Endothelial cell of umbilical vein (primary cell): ENCODE results near the gene CELSR1. TPM values are rescaled to one million over a fixed set of nuclear protein-coding genes. Genes with fewer than 3 reads are reported as not detected.

ENCODE experiments used
- BruUV-seq: library from RNA; stranded (reverse); fragments of 400-500 nt; replicated peaks from 2 replicates; lab custom pipeline; 2021; lab: Mats Ljungman, UMichigan
- CTCF ChIA-PET: fragments of 300-600, 350-600 bp; sonication (Branson Sonifier 250); formaldehyde crosslinking; loops from one replicate; lab custom pipeline; 2021; ENCODE audit warnings: antibody characterized with exemption, inconsistent platforms; lab: Charles Lee
- POLR2A ChIA-PET: fragments of 300-600, 350-600 bp; sonication (Branson Sonifier 250); formaldehyde crosslinking; loops from one replicate; lab custom pipeline; 2021; ENCODE audit warnings: antibody characterized with exemption, inconsistent platforms; lab: Charles Lee
- DNase-seq: peaks from one replicate; pipeline ENCODE4 v3.0.0-alpha.2; 2011; ENCODE audit warnings: low read depth, low spot score
- FAIRE-seq: peaks from 2 replicates; lab custom pipeline; 2011; peaks lifted over from hg19 to GRCh38; lab: Jason Lieb, UNC
- H2AFZ ChIP-seq: 2 replicates; pipeline ENCODE4 v1.6.0; 2012; ENCODE audit warnings: low read depth, low read length, control low read depth, inconsistent platforms
- H3K27ac ChIP-seq: 2 replicates; pipeline ENCODE4 v1.5.1; 2011; ENCODE audit warnings: low read depth, mild to moderate bottlenecking, control low read depth, low read length, moderate library complexity; ENCODE audit not compliant: insufficient read depth
- H3K27me3 ChIP-seq, 2 experiments: 2 replicates each; pipeline versions ENCODE4 v1.6.0 to v1.6.1; 2011; ENCODE audit warnings: low read length in 2 of 2, mixed read lengths in 1 of 2; ENCODE audit not compliant: control insufficient read depth in 2 of 2, insufficient read depth in 2 of 2
- H3K36me3 ChIP-seq, 2 experiments: 2 replicates in 1 of 2; 3 replicates in 1 of 2; pipeline ENCODE4 v1.5.1; 2011; ENCODE audit warnings: low read length in 2 of 2, mild to moderate bottlenecking in 1 of 2, moderate library complexity in 1 of 2; ENCODE audit not compliant: control insufficient read depth in 2 of 2, insufficient read depth in 2 of 2; ENCODE audit errors: extremely low read depth in 1 of 2
- H3K4me1 ChIP-seq: 3 replicates; pipeline ENCODE4 v1.5.1; 2011; ENCODE audit warnings: mild to moderate bottlenecking, low read length; ENCODE audit not compliant: control insufficient read depth, insufficient read depth; ENCODE audit errors: extremely low read depth
- H3K4me2 ChIP-seq: 2 replicates; pipeline ENCODE4 v1.6.1; 2011; ENCODE audit warnings: low read length, control low read depth, mixed read lengths; ENCODE audit not compliant: insufficient read depth
- H3K4me3 ChIP-seq, 3 experiments: fragments of 200-600 bp in 1 of 3; sonication (generic), shearing (Covaris generic) in 1 of 3; replicated peaks in 1 of 3; 2 replicates each; pipeline ENCODE4 v1.5.1; 2011 to 2016; ENCODE audit warnings: control low read depth in 3 of 3, low read length in 3 of 3, mild to moderate bottlenecking in 2 of 3, inconsistent platforms in 1 of 3, low read depth in 1 of 3, moderate library complexity in 1 of 3; ENCODE audit not compliant: insufficient read depth in 1 of 3
- H3K79me2 ChIP-seq: 2 replicates; pipeline ENCODE4 v1.6.0; 2012; ENCODE audit warnings: low read length, inconsistent platforms; ENCODE audit not compliant: control insufficient read depth, insufficient read depth
- H3K9ac ChIP-seq: replicated peaks from 2 replicates; pipeline ENCODE3; 2011; ENCODE audit warnings: low read length, control low read depth; ENCODE audit not compliant: insufficient read depth; ENCODE audit errors: extremely low read depth
- H3K9me1 ChIP-seq: replicated peaks from 3 replicates; pipeline ENCODE4 v1.6.0; 2011; ENCODE audit warnings: mild to moderate bottlenecking, low read length; ENCODE audit not compliant: control insufficient read depth, insufficient read depth; ENCODE audit errors: extremely low read depth
- H3K9me3 ChIP-seq: replicated peaks from 2 replicates; pipeline ENCODE4 v1.5.1; 2012; ENCODE audit warnings: low read length, inconsistent platforms; ENCODE audit not compliant: control insufficient read depth, insufficient read depth
- H4K20me1 ChIP-seq: replicated peaks from 2 replicates; pipeline ENCODE3; 2011; ENCODE audit warnings: mild to moderate bottlenecking, low read length; ENCODE audit not compliant: control insufficient read depth, insufficient read depth; ENCODE audit errors: extremely low read depth
- EZH2 ChIP-seq: IDR thresholded peaks from 2 replicates; pipeline ENCODE4 v1.6.1; 2012; ENCODE audit warnings: borderline replicate concordance, low read depth, mild to moderate bottlenecking, moderate library complexity, low read length, inconsistent platforms; ENCODE audit not compliant: severe bottlenecking
- FOS ChIP-seq: IDR thresholded peaks from 2 replicates; pipeline ENCODE4 v1.6.1; 2011; ENCODE audit warnings: mild to moderate bottlenecking, low read length, moderate library complexity, borderline replicate concordance; ENCODE audit not compliant: insufficient read depth
- GATA2 ChIP-seq: IDR thresholded peaks from 2 replicates; pipeline ENCODE4 v1.7.0; 2011; ENCODE audit warnings: low read depth, mild to moderate bottlenecking, moderate library complexity, mixed read lengths, low read length; ENCODE audit not compliant: insufficient read length, insufficient read depth
- JUN ChIP-seq: IDR thresholded peaks from 2 replicates; pipeline ENCODE4 v1.6.1; 2011; ENCODE audit warnings: borderline replicate concordance, low read depth; ENCODE audit not compliant: insufficient read length, insufficient read depth
- MAX ChIP-seq: IDR thresholded peaks from 2 replicates; pipeline ENCODE4 v1.6.1; 2011; ENCODE audit not compliant: insufficient read depth, insufficient read length
- MYC ChIP-seq: IDR thresholded peaks from one replicate; pipeline ENCODE4 v1.6.1; 2011; ENCODE audit warnings: mild to moderate bottlenecking, low read depth, low read length
- POLR2A ChIP-seq: IDR thresholded peaks from 2 replicates; pipeline ENCODE4 v1.6.1; 2012; ENCODE audit warnings: low read depth, mild to moderate bottlenecking, control low read depth, low read length
- POLR2AphosphoS5 ChIP-seq: IDR thresholded peaks from 2 replicates; pipeline ENCODE4 v1.6.1; 2012; ENCODE audit warnings: low read depth, mild to moderate bottlenecking, control low read depth, low read length, moderate library complexity; ENCODE audit not compliant: insufficient read depth
- dilution Hi-C: fragments of 300-500 bp; cut with MboI; formaldehyde crosslinking; loops from one replicate; pipeline ENCODE4 v1.15.0; 2019; ENCODE audit warnings: low sequenced_read_pairs; ENCODE audit not compliant: extremely low pct_ligation_motif_present
- intact Hi-C: fragments of 100-400 bp; cut with micrococcal nuclease; formaldehyde crosslinking; loops from one replicate; pipeline ENCODE4 v1.10.0; 2022
- polyA plus RNA-seq, 4 experiments: library from polyadenylated mRNA; depleted of rRNA in 3 of 4; stranded (reverse) in 3 of 4; unstranded in 1 of 4; fragments of >200 nt; gene quantifications; 2 replicates each; pipeline versions ENCODE4 v1.2.1 to v1.2.3, GENCODE V29; 2011 to 2012; ENCODE audit warnings: missing spikeins in 1 of 4
- total RNA-seq: library from RNA; stranded (reverse); gene quantifications from 2 replicates; pipeline ENCODE4 v1.2.3, GENCODE V29; 2021
- TF ChIP-seq, protein P1 (sequence below), 2 donors: IDR thresholded peaks; 1 replicate in 1 of 2; 2 replicates in 1 of 2; pipeline ENCODE4 v1.5.1; 2011; ENCODE audit warnings: low read length in 2 of 2, mild to moderate bottlenecking in 2 of 2, moderate library complexity in 2 of 2, control low read depth in 1 of 2, inconsistent platforms in 1 of 2, low read depth in 1 of 2; ENCODE audit not compliant: insufficient read depth in 1 of 2; ENCODE audit errors: extremely low read depth in 1 of 2

Gene CELSR1
- total and polyA plus RNA-seq, 2 donors (not counting 3 experiments of a cell fraction or from before 2014, with no cell fraction given) = 3.7 to 5.4 TPM

DNA sequence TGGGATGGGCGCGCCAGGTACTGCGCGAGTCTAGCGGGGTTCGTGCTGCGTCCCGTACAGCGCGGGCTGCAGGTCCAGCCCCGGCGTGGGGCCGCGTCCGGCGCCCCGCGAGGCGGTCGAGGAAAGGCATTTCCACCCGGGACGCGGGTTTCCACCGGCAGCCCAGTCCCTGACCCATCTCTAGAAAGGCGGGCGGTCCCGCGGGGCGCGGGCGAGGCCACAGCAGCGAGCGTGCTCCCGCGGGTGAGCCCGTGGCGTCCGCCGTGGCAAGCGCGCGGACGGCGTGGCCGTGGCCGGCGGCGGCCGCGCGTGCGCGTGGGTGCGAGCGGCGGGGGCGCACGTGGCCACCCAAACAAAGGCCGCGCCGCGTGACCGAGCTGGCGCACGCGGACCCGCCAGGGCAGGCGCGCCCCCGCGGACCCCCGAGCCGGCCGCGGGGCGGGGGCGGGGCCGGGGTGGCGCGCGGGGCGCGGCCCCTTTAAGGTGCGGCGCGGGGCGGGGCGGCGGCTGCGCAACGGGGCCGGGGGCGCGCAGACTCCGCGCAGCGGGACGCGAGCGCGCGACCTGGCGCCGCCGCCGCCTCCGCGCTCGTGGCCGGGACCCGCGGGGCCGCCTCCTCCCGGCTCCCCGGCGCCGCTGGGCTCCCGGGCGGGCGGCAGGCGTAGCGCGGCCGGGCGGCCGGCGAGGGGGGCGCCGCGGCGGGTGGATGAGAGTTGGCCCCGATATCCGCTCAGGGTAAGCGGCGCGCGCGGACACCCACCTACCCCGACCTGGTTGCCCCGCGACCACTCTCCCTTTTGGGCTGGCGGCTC is 39.3 kb upstream of the CELSR1 start:
- POLR2A ChIA-PET = no interaction called here
- TF ChIP-seq JUN (no peak), POLR2AphosphoS5 (no peak), GATA2 (no peak), MYC (no peak), EZH2 (no peak), MAX (no peak), FOS (no peak), POLR2A (no peak)
- TF ChIP-seq, protein P1, sequence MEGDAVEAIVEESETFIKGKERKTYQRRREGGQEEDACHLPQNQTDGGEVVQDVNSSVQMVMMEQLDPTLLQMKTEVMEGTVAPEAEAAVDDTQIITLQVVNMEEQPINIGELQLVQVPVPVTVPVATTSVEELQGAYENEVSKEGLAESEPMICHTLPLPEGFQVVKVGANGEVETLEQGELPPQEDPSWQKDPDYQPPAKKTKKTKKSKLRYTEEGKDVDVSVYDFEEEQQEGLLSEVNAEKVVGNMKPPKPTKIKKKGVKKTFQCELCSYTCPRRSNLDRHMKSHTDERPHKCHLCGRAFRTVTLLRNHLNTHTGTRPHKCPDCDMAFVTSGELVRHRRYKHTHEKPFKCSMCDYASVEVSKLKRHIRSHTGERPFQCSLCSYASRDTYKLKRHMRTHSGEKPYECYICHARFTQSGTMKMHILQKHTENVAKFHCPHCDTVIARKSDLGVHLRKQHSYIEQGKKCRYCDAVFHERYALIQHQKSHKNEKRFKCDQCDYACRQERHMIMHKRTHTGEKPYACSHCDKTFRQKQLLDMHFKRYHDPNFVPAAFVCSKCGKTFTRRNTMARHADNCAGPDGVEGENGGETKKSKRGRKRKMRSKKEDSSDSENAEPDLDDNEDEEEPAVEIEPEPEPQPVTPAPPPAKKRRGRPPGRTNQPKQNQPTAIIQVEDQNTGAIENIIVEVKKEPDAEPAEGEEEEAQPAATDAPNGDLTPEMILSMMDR (IDR thresholded peaks at IDR 0.05; ENCODE audit: extremely low read depth in 1 of 2, insufficient read depth in 1 of 2, low read depth in 1 of 2, low read length in 2 of 2) = no peak
- BruUV-seq = no TSS peak
- Histone ChIP-seq H3K9me3 (no peaks in the 10 kb centered on the region), H3K9me1 (no peaks in the 10 kb centered on the region), H3K27ac (no peak overlapping the region), H3K27me3 (no peaks in the 10 kb centered on the region), H3K36me3 (no peaks in the 10 kb centered on the region), H3K4me3 (peak overlapping the region in 2 of 3 experiments; percentile 23 to 56), H3K9ac (no peak overlapping the region), H2AFZ (peak overlapping the region; percentile 87), H3K4me2 (peak overlapping the region; percentile 30), H3K79me2 (no peaks in the 10 kb centered on the region), H4K20me1 (no peaks in the 10 kb centered on the region), H3K4me1 (peaks cover 19% of the 10 kb centered on the region)
- DNase-seq (no peak), FAIRE-seq (no peak)
- dilution Hi-C loops (no loop called here), intact Hi-C loops (no loop called here)
- CTCF ChIA-PET = interaction anchor here (2.1 kb wide), 1 partner anchor 13 kb away, joined by 11 read pairs; no protein-coding TSS in a partner anchor
